Calu3 (cell line): Measurements from ENCODE around the gene AGPAT3. TPM values are rescaled to one million over a fixed set of nuclear protein-coding genes. Genes with fewer than 3 reads are reported as not detected.

Source experiments
- BruUV-seq: library from RNA; stranded (reverse); fragments of 400-500 nt; replicated peaks from 2 replicates; lab custom pipeline; 2021; lab: Mats Ljungman, UMichigan
- CTCF ChIA-PET: fragments of 300-600 bp; sonication (Branson Sonifier 250); formaldehyde crosslinking; loops from one replicate; lab custom pipeline; 2022; ENCODE audit warnings: antibody characterized with exemption; lab: Charles Lee
- DNase-seq: peaks from one replicate; pipeline ENCODE4 v3.0.0; 2022
- H3K27ac Mint-ChIP-seq: one replicate; pipeline ENCODE4 v1.8.0; 2022; ENCODE audit warnings: mixed read lengths; ENCODE audit not compliant: unreplicated experiment
- H3K27me3 Mint-ChIP-seq: one replicate; pipeline ENCODE4 v1.8.0; 2022; ENCODE audit warnings: mixed read lengths; ENCODE audit not compliant: unreplicated experiment
- H3K36me3 Mint-ChIP-seq: one replicate; pipeline ENCODE4 v1.8.0; 2022; ENCODE audit warnings: mild to moderate bottlenecking, moderate library complexity, mixed read lengths; ENCODE audit not compliant: insufficient read depth, unreplicated experiment
- H3K4me1 Mint-ChIP-seq: one replicate; pipeline ENCODE4 v1.8.0; 2022; ENCODE audit warnings: mild to moderate bottlenecking, low read depth, mixed read lengths; ENCODE audit not compliant: unreplicated experiment
- H3K4me3 Mint-ChIP-seq: one replicate; pipeline ENCODE4 v1.8.0; 2022; ENCODE audit warnings: mild to moderate bottlenecking, low read depth, moderate library complexity, mixed read lengths; ENCODE audit not compliant: unreplicated experiment
- H3K9me3 Mint-ChIP-seq: one replicate; pipeline ENCODE4 v1.8.0; 2022; ENCODE audit warnings: low read depth, mixed read lengths; ENCODE audit not compliant: unreplicated experiment
- intact Hi-C: fragments of 100-400 bp; cut with micrococcal nuclease; formaldehyde crosslinking; loops from one replicate; pipeline ENCODE4 v1.10.0; 2022; ENCODE audit not compliant: unreplicated experiment
- total RNA-seq: library from RNA; stranded (reverse); gene quantifications from 2 replicates; pipeline ENCODE4 v1.2.3, GENCODE V29; 2022
- TF ChIP-seq, protein P1 (sequence below): fragments of 200-600 bp; IDR thresholded peaks from one replicate; pipeline ENCODE4 v1.8.0; 2022; ENCODE audit warnings: antibody characterized with exemption; ENCODE audit not compliant: unreplicated experiment

The AGPAT3 gene
- total RNA-seq, 1 experiment from 2014 or later = 61.2 TPM

DNA sequence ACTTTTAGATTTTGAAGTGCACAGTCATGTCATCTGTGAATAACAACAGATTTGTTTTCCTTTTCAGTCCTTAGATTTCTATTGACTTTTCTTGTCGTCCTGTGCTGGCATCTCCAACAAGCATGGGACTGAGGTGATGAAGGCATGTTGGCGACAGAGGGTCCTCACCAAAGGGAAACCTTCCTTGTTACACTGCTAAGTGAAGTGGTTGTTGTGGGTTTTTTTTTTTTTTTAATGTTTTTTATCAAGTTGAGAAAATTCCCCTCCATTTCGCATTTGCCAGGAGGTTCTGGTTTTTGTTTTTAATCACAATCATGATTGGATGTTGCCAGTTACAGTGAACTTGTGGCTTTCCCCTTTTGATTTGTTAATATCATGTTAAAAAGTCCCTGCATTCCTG lies 24.0 kb downstream of the AGPAT3 start:
- H3K27me3 Mint-ChIP-seq = no peaks in the 10 kb centered on the region
- no peak overlapping the region for H3K4me3 Mint-ChIP-seq
- H3K9me3 Mint-ChIP-seq = no peaks in the 10 kb centered on the region
- DNase-seq = no peak
- no peak overlapping the region for H3K27ac Mint-ChIP-seq
- CTCF ChIA-PET = no interaction called here
- H3K36me3 Mint-ChIP-seq = no peaks in the 10 kb centered on the region
- intact Hi-C loops = no loop called here
- BruUV-seq = no TSS peak
- TF ChIP-seq, protein P1, sequence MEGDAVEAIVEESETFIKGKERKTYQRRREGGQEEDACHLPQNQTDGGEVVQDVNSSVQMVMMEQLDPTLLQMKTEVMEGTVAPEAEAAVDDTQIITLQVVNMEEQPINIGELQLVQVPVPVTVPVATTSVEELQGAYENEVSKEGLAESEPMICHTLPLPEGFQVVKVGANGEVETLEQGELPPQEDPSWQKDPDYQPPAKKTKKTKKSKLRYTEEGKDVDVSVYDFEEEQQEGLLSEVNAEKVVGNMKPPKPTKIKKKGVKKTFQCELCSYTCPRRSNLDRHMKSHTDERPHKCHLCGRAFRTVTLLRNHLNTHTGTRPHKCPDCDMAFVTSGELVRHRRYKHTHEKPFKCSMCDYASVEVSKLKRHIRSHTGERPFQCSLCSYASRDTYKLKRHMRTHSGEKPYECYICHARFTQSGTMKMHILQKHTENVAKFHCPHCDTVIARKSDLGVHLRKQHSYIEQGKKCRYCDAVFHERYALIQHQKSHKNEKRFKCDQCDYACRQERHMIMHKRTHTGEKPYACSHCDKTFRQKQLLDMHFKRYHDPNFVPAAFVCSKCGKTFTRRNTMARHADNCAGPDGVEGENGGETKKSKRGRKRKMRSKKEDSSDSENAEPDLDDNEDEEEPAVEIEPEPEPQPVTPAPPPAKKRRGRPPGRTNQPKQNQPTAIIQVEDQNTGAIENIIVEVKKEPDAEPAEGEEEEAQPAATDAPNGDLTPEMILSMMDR = no peak
- H3K4me1 Mint-ChIP-seq = peaks cover 12% of the 10 kb centered on the region

GRCh38 chr21:43890042-43890441 lies 25.0 kb downstream of the AGPAT3 start:
- H3K36me3 Mint-ChIP-seq = no peaks in the 10 kb centered on the region
- intact Hi-C loops = no loop called here

DNA sequence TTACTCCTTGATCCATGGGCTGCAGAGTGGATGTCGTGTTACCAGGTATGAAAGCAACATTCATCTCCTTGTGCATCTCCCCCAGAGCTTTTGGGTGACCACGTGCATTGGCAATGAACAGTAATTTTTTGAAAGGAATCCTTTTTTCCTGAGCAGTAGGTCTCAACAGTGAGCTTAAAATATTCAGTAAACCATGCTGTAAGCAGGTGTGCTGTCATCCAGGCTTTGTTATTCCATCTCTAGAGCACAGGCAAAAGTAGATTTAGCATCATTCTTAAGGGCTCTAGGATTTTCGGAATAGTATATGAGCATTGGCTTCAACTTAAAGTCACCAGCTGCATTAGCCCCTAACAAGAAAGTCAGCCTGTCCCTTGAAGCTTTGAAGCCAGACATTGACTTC lies 27.3 kb downstream of the AGPAT3 start:
- Mint-ChIP-seq H3K9me3 (no peaks in the 10 kb centered on the region), H3K4me3 (no peak overlapping the region), H3K27ac (no peak overlapping the region), H3K4me1 (peaks cover 5% of the 10 kb centered on the region), H3K27me3 (no peaks in the 10 kb centered on the region), H3K36me3 (no peaks in the 10 kb centered on the region)
- CTCF ChIA-PET = no interaction called here
- DNase-seq = no peak
- TF ChIP-seq, protein P1 = no peak
- intact Hi-C loops = no loop called here
- BruUV-seq = no TSS peak

More at GRCh38 chr21:43890042-43890441, 25.0 kb downstream of the AGPAT3 start:
- no peaks in the 10 kb centered on the region for H3K27me3 Mint-ChIP-seq
- H3K9me3 Mint-ChIP-seq = no peaks in the 10 kb centered on the region
- DNase-seq = no peak
- TF ChIP-seq, protein P1 = no peak
- CTCF ChIA-PET = no interaction called here
- peaks cover 5% of the 10 kb centered on the region for H3K4me1 Mint-ChIP-seq
- no TSS peak for BruUV-seq
- no peak overlapping the region for H3K4me3 Mint-ChIP-seq
- no peak overlapping the region for H3K27ac Mint-ChIP-seq

DNA sequence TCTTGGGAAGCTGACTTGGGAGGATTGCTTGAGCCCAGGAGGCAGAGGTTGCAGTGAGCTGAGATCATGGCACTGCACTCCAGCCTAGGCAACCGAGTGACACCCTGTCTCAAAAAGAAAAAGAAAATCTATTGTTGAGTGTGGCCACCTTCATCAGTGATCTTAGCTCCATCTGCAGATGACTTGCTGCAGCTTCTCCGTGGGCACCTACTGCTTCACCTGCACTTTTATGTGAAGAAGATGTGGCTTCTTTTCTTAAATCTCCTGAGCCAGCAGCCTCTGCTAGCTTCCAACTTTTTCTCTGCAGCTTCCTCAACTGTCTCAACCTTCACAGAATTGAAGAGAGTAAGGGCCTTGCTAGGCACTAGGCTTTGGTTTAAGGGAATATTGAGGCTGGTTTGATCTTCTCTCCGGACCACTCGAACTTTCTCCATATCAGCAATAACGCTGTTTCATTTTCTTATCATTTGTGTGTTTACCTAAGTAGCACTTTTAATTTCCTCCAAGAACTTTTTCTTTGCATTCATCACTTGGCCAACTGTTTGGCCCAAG lies 28.0 kb downstream of the AGPAT3 start:
- Mint-ChIP-seq H3K9me3 (no peaks in the 10 kb centered on the region), H3K4me1 (peaks cover 5% of the 10 kb centered on the region), H3K27me3 (no peaks in the 10 kb centered on the region), H3K4me3 (no peak overlapping the region), H3K27ac (no peak overlapping the region), H3K36me3 (peaks cover 4% of the 10 kb centered on the region)
- TF ChIP-seq, protein P1 = no peak
- CTCF ChIA-PET = interaction anchor here (0.6 to 1.4 kb wide), 2 partner anchors 23 to 25 kb away, joined by 3 read pairs; no protein-coding TSS in a partner anchor
- intact Hi-C loops = no loop called here
- DNase-seq = no peak
- BruUV-seq = no TSS peak
